Measurements from ENCODE around the gene FAM171A1.

FAM171A1 gene

DNA sequence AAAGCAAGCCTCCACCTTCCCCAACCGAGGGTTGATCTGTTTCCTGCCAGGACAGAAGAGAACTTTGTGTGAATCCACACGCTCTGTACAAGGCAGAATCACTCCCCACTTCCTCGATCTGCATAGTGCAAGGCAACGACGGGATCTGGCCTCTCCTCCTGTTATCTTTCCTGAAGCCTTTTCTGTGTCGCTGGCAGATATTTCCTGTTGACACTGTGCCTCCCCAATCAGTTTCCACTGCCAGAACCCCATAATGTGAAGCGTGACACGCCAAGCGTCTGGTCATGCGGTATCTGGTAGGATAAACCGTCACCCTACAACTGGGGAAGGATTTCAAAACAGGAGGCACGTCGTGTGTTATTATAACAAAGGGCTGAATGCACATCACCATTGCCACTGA is 57.2 kb downstream of the FAM171A1 start:
- TF ChIP-seq, protein P1, sequence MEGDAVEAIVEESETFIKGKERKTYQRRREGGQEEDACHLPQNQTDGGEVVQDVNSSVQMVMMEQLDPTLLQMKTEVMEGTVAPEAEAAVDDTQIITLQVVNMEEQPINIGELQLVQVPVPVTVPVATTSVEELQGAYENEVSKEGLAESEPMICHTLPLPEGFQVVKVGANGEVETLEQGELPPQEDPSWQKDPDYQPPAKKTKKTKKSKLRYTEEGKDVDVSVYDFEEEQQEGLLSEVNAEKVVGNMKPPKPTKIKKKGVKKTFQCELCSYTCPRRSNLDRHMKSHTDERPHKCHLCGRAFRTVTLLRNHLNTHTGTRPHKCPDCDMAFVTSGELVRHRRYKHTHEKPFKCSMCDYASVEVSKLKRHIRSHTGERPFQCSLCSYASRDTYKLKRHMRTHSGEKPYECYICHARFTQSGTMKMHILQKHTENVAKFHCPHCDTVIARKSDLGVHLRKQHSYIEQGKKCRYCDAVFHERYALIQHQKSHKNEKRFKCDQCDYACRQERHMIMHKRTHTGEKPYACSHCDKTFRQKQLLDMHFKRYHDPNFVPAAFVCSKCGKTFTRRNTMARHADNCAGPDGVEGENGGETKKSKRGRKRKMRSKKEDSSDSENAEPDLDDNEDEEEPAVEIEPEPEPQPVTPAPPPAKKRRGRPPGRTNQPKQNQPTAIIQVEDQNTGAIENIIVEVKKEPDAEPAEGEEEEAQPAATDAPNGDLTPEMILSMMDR (IDR thresholded peaks at IDR 0.05) = no peak
- Histone ChIP-seq H3K36me3 (no peaks in the 10 kb centered on the region), H3K4me1 (ENCODE audit: control insufficient read depth in 1 of 2, insufficient read depth in 1 of 2, low read depth in 1 of 2, low read length in 1 of 2) (no peaks in the 10 kb centered on the region), H3K4me3 (ENCODE audit: low read depth in 1 of 2, low read length in 1 of 2) (no peak overlapping the region), H3K27ac (no peak overlapping the region), H3K27me3 (peaks cover 12% of the 10 kb centered on the region), H3K9me3 (no peaks in the 10 kb centered on the region)

DNA sequence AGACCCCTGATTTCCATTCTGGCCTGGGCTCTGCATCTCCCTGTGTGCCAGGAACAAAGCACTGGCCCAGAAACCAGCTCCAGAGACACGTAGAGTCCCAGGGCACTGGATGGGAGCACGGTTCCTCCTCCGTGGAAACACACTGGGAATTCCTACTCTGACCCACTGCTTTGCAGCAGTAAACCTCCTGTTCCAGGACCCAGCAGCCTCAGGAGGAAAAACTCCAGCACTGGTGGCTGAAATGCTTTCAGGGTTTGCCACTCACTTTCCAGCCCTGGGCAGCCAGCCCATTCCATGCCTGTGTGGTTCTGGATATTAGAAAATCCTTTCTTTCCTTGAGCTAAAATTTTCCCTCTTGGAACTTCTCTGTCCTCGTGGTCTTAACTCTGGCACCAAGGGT is 58.0 kb downstream of the FAM171A1 start:
- Histone ChIP-seq H3K9me3 (no peaks in the 10 kb centered on the region), H3K4me3 (ENCODE audit: low read depth in 1 of 2, low read length in 1 of 2) (no peak overlapping the region), H3K36me3 (no peaks in the 10 kb centered on the region), H3K4me1 (ENCODE audit: control insufficient read depth in 1 of 2, insufficient read depth in 1 of 2, low read depth in 1 of 2, low read length in 1 of 2) (no peaks in the 10 kb centered on the region), H3K27ac (no peak overlapping the region), H3K27me3 (peaks cover 12% of the 10 kb centered on the region)
- TF ChIP-seq, protein P1 (IDR thresholded peaks at IDR 0.05) = no peak

DNA sequence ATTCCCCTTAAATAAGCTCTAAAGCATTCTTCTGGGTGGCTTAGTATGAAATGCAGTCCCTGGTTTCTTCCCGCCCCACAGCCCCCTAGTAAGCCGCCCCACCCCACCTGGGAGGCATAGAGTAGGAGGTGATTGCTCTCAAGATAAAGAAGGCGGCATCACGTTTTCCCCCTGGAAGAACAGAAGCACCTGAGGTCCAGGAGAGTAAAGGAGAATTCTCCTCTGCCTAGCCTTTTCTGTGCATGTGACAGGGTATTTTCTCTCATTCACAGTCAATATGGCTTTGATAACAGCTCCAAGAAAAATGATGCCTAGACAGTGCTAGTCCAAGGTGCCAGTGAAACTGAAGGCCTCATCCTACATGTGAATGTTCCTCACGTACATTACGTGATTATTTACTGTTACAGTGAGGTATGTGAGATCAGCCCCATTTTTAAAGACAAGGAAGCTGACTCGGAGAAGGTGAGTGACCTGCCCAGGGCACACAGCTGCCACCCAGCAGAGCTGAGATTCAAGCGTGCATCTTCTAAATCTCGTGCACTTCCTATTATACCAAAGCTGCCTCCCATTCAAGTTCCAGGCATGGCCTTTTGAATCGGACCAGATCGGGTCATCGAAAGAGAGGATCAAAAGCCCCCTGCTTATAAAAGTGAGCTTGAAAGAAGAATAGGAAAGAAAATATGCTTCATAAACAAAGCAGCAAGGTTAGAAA is 59.4 kb downstream of the FAM171A1 start:
- Histone ChIP-seq H3K4me1 (ENCODE audit: control insufficient read depth in 1 of 2, insufficient read depth in 1 of 2, low read depth in 1 of 2, low read length in 1 of 2) (no peaks in the 10 kb centered on the region), H3K36me3 (no peaks in the 10 kb centered on the region), H3K9me3 (no peaks in the 10 kb centered on the region), H3K27ac (no peak overlapping the region), H3K4me3 (ENCODE audit: low read depth in 1 of 2, low read length in 1 of 2) (no peak overlapping the region), H3K27me3 (peaks cover 12% of the 10 kb centered on the region)
- TF ChIP-seq, protein P1 (IDR thresholded peaks at IDR 0.05) = no peak

- H3K9me3 ChIP-seq = no peaks in the 10 kb centered on the region
- no peak overlapping the region for H3K4me3 ChIP-seq (ENCODE audit: low read depth in 1 of 2, low read length in 1 of 2)
- no peaks in the 10 kb centered on the region for H3K4me1 ChIP-seq (ENCODE audit: control insufficient read depth in 1 of 2, insufficient read depth in 1 of 2, low read depth in 1 of 2, low read length in 1 of 2)
- no peak overlapping the region for H3K27ac ChIP-seq
- TF ChIP-seq, protein P1 (IDR thresholded peaks at IDR 0.05) = no peak
- H3K36me3 ChIP-seq = no peaks in the 10 kb centered on the region
- peaks cover 12% of the 10 kb centered on the region for H3K27me3 ChIP-seq
Observed at GRCh38 chr10:15310776-15311568, 60.1 kb downstream of the FAM171A1 start.

- TF ChIP-seq, protein P1 (IDR thresholded peaks at IDR 0.05) = no peak
- H3K27ac ChIP-seq = no peak overlapping the region
- no peak overlapping the region for H3K4me3 ChIP-seq (ENCODE audit: low read depth in 1 of 2, low read length in 1 of 2)
- no peaks in the 10 kb centered on the region for H3K36me3 ChIP-seq
- no peaks in the 10 kb centered on the region for H3K9me3 ChIP-seq
- peaks cover 12% of the 10 kb centered on the region for H3K27me3 ChIP-seq
- H3K4me1 ChIP-seq (ENCODE audit: control insufficient read depth in 1 of 2, insufficient read depth in 1 of 2, low read depth in 1 of 2, low read length in 1 of 2) = no peaks in the 10 kb centered on the region
Observed at GRCh38 chr10:15309221-15309620, 61.9 kb downstream of the FAM171A1 start.

Measured in neutrophil (primary cell).